HepG2 (cell line): ENCODE results near the gene SMIM36. TPM values are rescaled to one million over a fixed set of nuclear protein-coding genes. Genes with fewer than 3 reads are reported as not detected.
"Not testable (repeated sequence)": the region's sequence is repeated elsewhere in the genome, so short reads cannot be mapped to it uniquely, and the experiment has no call there.

Experiments used
- ARHGAP35 ChIP-seq: sonication (generic); formaldehyde crosslinking; IDR thresholded peaks from 2 replicates; pipeline ENCODE4 v1.9.0; 2022; ENCODE audit warnings: mild to moderate bottlenecking, inconsistent platforms, moderate library complexity, missing genetic modification reagents, borderline replicate concordance
- BCL6 ChIP-seq: IDR thresholded peaks from 2 replicates; pipeline ENCODE4 v1.6.1; 2016; ENCODE audit warnings: missing genetic modification reagents, missing compliant biosample characterization
- FOSL2 ChIP-seq: sonication (generic); formaldehyde crosslinking; IDR thresholded peaks from 2 replicates; pipeline ENCODE4 v1.4.0; 2020; ENCODE audit warnings: missing genetic modification reagents
- GABPB1 ChIP-seq: IDR thresholded peaks from 2 replicates; pipeline ENCODE4 v1.6.1; 2016; ENCODE audit warnings: mild to moderate bottlenecking, missing genetic modification reagents, moderate library complexity, missing compliant biosample characterization
- HMG20A ChIP-seq: IDR thresholded peaks from 2 replicates; pipeline ENCODE4 v1.6.1; 2016; ENCODE audit warnings: borderline replicate concordance
- KAT7 ChIP-seq: IDR thresholded peaks from 2 replicates; pipeline ENCODE4 v1.6.1; 2018; ENCODE audit warnings: borderline replicate concordance, missing compliant biosample characterization
- PAXIP1 ChIP-seq: sonication (generic); formaldehyde crosslinking; conservative IDR thresholded peaks from 2 replicates; pipeline ENCODE4 v1.4.0; 2020; ENCODE audit warnings: mild to moderate bottlenecking, missing genetic modification reagents, moderate library complexity
- RFXAP ChIP-seq: sonication (generic); formaldehyde crosslinking; IDR thresholded peaks from 2 replicates; pipeline ENCODE4 v1.4.0; 2020; ENCODE audit warnings: missing genetic modification reagents, borderline replicate concordance
- SAP130 ChIP-seq: IDR thresholded peaks from 2 replicates; pipeline ENCODE4 v1.6.1; 2016; ENCODE audit warnings: low read depth
- SOX13 ChIP-seq, 3 experiments: fragments of 450-650 bp in 1 of 3; sonication (generic) in 1 of 3; formaldehyde crosslinking in 1 of 3; IDR thresholded peaks in 2 of 3; conservative IDR thresholded peaks in 1 of 3; 2 replicates each; pipeline versions ENCODE4 v1.5.0 to v1.6.1; 2016 to 2020; ENCODE audit warnings: antibody characterized with exemption in 1 of 3, mild to moderate bottlenecking in 1 of 3, missing compliant biosample characterization in 1 of 3, missing genetic modification reagents in 1 of 3, moderate library complexity in 1 of 3
- SOX5 ChIP-seq: IDR thresholded peaks from 2 replicates; pipeline ENCODE4 v1.6.1; 2016; ENCODE audit warnings: borderline replicate concordance
- THRA ChIP-seq: sonication (generic); formaldehyde crosslinking; IDR thresholded peaks from 2 replicates; pipeline ENCODE4 v1.4.0; 2020; ENCODE audit warnings: missing genetic modification reagents, borderline replicate concordance
- UBTF ChIP-seq: sonication (generic); formaldehyde crosslinking; IDR thresholded peaks from 2 replicates; pipeline ENCODE4 v1.4.0; 2020; ENCODE audit warnings: mild to moderate bottlenecking, missing genetic modification reagents
- ZBTB7B ChIP-seq: sonication (generic); formaldehyde crosslinking; IDR thresholded peaks from 2 replicates; pipeline ENCODE4 v1.4.0; 2020; ENCODE audit warnings: missing genetic modification reagents
- ZC3H4 ChIP-seq: sonication (generic); formaldehyde crosslinking; IDR thresholded peaks from 2 replicates; pipeline ENCODE4 v1.4.0; 2020; ENCODE audit warnings: missing genetic modification reagents, borderline replicate concordance
- ZMYM4 ChIP-seq: sonication (generic); formaldehyde crosslinking; IDR thresholded peaks from 2 replicates; pipeline ENCODE4 v1.8.1; 2023; ENCODE audit warnings: mild to moderate bottlenecking, missing genetic modification reagents
- ZNF232 ChIP-seq: sonication (generic); formaldehyde crosslinking; IDR thresholded peaks from 2 replicates; pipeline ENCODE4 v1.4.0; 2020; ENCODE audit warnings: missing genetic modification reagents, borderline replicate concordance
- polyA plus RNA-seq, 8 experiments: library from polyadenylated mRNA; depleted of rRNA in 3 of 8; stranded (reverse) in 7 of 8; unstranded in 1 of 8; fragments of >200 nt; fragmentation: Illumina TruSeq in 4 of 8; extraction: Trizol in 4 of 8; gene quantifications; 2 replicates each; pipeline versions ENCODE4 v1.2.1 to v1.2.3, GENCODE V29; 2011 to 2016; ENCODE audit warnings: low read depth in 4 of 8, missing spikeins in 1 of 8, mixed read lengths in 1 of 8; ENCODE audit not compliant: insufficient read depth in 1 of 8
- total RNA-seq, 5 experiments: library from RNA; depleted of rRNA; stranded (reverse); fragments of >200 nt; fragmentation: Illumina TruSeq; extraction: Trizol; gene quantifications; 2 replicates each; pipeline ENCODE4 v1.2.3, GENCODE V29; 2016; ENCODE audit warnings: low read depth in 1 of 5
- TF ChIP-seq, protein P1 (sequence below): sonication (generic); formaldehyde crosslinking; conservative IDR thresholded peaks from 2 replicates; pipeline ENCODE4 v1.8.1; 2023; ENCODE audit warnings: missing genetic modification reagents
- TF ChIP-seq, protein P2 (sequence below): sonication (generic); formaldehyde crosslinking; IDR thresholded peaks from 2 replicates; pipeline ENCODE4 v1.4.0; 2020; ENCODE audit warnings: mild to moderate bottlenecking, missing genetic modification reagents

SMIM36 gene
- total and polyA plus RNA-seq, 2 of the 13 experiments (the other 11 are each of a cell fraction or from before 2014, with no cell fraction given): not detected

DNA sequence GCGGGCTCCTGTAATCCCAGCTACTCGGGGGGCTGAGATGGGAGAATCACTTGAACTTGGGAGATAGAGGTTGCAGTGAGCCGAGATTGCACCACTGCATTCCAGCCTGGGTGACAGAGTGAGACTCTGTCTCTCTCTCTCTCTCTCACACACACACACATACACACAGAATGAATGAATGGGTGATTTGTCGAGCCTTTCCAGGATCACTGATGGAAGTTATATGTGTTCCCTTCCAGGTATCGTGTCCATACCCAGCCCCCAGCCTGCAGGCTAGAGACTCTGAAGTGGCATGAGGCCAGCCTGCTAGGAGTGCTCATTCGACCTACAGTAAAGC is 88.5 kb downstream of the SMIM36 start (continued):
- TF ChIP-seq ZBTB7B (CRISPR knock-in tag) (peak; percentile 65), BCL6 (CRISPR knock-in tag) (peak; percentile 87), ARHGAP35 (CRISPR knock-in tag) (0 out of 2 replicates have a peak, but pooled peaks have one; percentile 51), THRA (peak; percentile 59; the same call in 1 of the 2 replicates), SOX13 (CRISPR knock-in tag; conservative IDR thresholded peaks at IDR 0.05 in 1 of 2, IDR thresholded peaks at IDR 0.05 in 1 of 2) (peak in 1 of 2 experiments; percentile 66; a peak in 2 of 4 replicates), ZC3H4 (CRISPR knock-in tag) (0 out of 2 replicates have a peak, but pooled peaks have one; percentile 27), ZNF232 (CRISPR knock-in tag) (peak; percentile 71; the same call in 1 of the 2 replicates), FOSL2 (peak; percentile 63), GABPB1 (CRISPR knock-in tag) (peak; percentile 26; the same call in 1 of the 2 replicates), SOX5 (peak; percentile 51; the same call in 1 of the 2 replicates), ZMYM4 (CRISPR knock-in tag) (peak; percentile 54), KAT7 (CRISPR knock-in tag) (0 out of 2 replicates have a peak, but pooled peaks have one; percentile 36), HMG20A (peak; percentile 68), RFXAP (CRISPR knock-in tag) (0 out of 2 replicates have a peak, but pooled peaks have one; percentile 61), UBTF (CRISPR knock-in tag) (peak; percentile 60; the same call in 1 of the 2 replicates), PAXIP1 (CRISPR knock-in tag) (peak; percentile 24; the same call in 1 of the 2 replicates), SAP130 (peak; percentile 71)
- TF ChIP-seq SOX13 (IDR thresholded peaks at IDR 0.05): not testable (repeated sequence)
- TF ChIP-seq, protein P1, sequence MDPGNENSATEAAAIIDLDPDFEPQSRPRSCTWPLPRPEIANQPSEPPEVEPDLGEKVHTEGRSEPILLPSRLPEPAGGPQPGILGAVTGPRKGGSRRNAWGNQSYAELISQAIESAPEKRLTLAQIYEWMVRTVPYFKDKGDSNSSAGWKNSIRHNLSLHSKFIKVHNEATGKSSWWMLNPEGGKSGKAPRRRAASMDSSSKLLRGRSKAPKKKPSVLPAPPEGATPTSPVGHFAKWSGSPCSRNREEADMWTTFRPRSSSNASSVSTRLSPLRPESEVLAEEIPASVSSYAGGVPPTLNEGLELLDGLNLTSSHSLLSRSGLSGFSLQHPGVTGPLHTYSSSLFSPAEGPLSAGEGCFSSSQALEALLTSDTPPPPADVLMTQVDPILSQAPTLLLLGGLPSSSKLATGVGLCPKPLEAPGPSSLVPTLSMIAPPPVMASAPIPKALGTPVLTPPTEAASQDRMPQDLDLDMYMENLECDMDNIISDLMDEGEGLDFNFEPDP (CRISPR knock-in tag): 0 out of 2 replicates have a peak, but pooled peaks have one; percentile 51
- TF ChIP-seq, protein P2, sequence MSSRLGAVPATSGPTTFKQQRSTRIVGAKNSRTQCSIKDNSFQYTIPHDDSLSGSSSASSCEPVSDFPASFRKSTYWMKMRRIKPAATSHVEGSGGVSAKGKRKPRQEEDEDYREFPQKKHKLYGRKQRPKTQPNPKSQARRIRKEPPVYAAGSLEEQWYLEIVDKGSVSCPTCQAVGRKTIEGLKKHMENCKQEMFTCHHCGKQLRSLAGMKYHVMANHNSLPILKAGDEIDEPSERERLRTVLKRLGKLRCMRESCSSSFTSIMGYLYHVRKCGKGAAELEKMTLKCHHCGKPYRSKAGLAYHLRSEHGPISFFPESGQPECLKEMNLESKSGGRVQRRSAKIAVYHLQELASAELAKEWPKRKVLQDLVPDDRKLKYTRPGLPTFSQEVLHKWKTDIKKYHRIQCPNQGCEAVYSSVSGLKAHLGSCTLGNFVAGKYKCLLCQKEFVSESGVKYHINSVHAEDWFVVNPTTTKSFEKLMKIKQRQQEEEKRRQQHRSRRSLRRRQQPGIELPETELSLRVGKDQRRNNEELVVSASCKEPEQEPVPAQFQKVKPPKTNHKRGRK (CRISPR knock-in tag): 0 out of 2 replicates have a peak, but pooled peaks have one; percentile 40
